IMR-90 (cell line): ENCODE measurements around the gene SLC66A1. TPM values are rescaled to one million over a fixed set of nuclear protein-coding genes. Genes with fewer than 3 reads are reported as not detected.

Experiments used
- ATAC-seq: fragments of 200-7000 bp; cut with Tn5 transposase; 2 replicates; pipeline ENCODE4 v1.9.1; 2020; ENCODE audit warnings: low read depth, mild to moderate bottlenecking, moderate library complexity
- BruUV-seq: library from RNA; stranded (reverse); fragments of 400-500 nt; replicated peaks from 2 replicates; lab custom pipeline; 2021; lab: Mats Ljungman, UMichigan
- CTCF ChIA-PET: fragments of 300-600 bp; formaldehyde crosslinking; extraction: SDS; loops from one replicate; lab custom pipeline; 2021; ENCODE audit warnings: antibody characterized with exemption; lab: Yijun Ruan, JAX
- POLR2A ChIA-PET: fragments of 300-600 bp; sonication (Branson Sonifier 250); formaldehyde crosslinking; loops from one replicate; lab custom pipeline; 2022; ENCODE audit warnings: antibody characterized with exemption; ENCODE audit not compliant: unreplicated experiment; lab: Charles Lee
- DNase-seq: peaks from one replicate; pipeline ENCODE4 v3.0.0; 2013
- H2AFZ ChIP-seq: replicated peaks from 2 replicates; pipeline ENCODE3; 2013; ENCODE audit warnings: low read length, mild to moderate bottlenecking; ENCODE audit not compliant: poor library complexity
- H2AK5ac ChIP-seq: 2 replicates; pipeline ENCODE4 v1.6.1; 2013; ENCODE audit warnings: low read depth, low read length, inconsistent platforms
- H2AK9ac ChIP-seq: replicated peaks from 2 replicates; pipeline ENCODE3; 2013; ENCODE audit warnings: mild to moderate bottlenecking, low read depth, low read length, moderate library complexity; ENCODE audit not compliant: poor library complexity
- H2BK120ac ChIP-seq: 2 replicates; pipeline ENCODE4 v1.6.1; 2013; ENCODE audit warnings: low read depth, low read length, inconsistent platforms
- H2BK15ac ChIP-seq: 3 replicates; pipeline ENCODE4 v1.6.1; 2013; ENCODE audit warnings: low read depth, low read length, inconsistent platforms
- H2BK20ac ChIP-seq: 2 replicates; pipeline ENCODE4 v1.6.1; 2013; ENCODE audit warnings: low read depth, mild to moderate bottlenecking, inconsistent platforms, low read length, moderate library complexity
- H2BK5ac ChIP-seq: 2 replicates; pipeline ENCODE4 v1.6.1; 2013; ENCODE audit warnings: mild to moderate bottlenecking, low read depth, low read length, inconsistent platforms; ENCODE audit not compliant: poor library complexity, severe bottlenecking
- H3K14ac ChIP-seq: replicated peaks from 2 replicates; pipeline ENCODE4 v1.6.1; 2013; ENCODE audit warnings: low read depth, low read length, inconsistent platforms
- H3K18ac ChIP-seq: 2 replicates; pipeline ENCODE4 v1.6.1; 2013; ENCODE audit warnings: low read depth, low read length, control low read depth
- H3K23ac ChIP-seq: 2 replicates; pipeline ENCODE4 v1.6.1; 2013; ENCODE audit warnings: low read depth, low read length, inconsistent platforms
- H3K27ac ChIP-seq: 2 replicates; pipeline ENCODE4 v1.5.1; 2013; ENCODE audit warnings: mild to moderate bottlenecking, control low read depth, low read length; ENCODE audit not compliant: insufficient read depth
- H3K27me3 ChIP-seq: 2 replicates; pipeline ENCODE4 v1.6.1; 2013; ENCODE audit warnings: low read length; ENCODE audit not compliant: control insufficient read depth, insufficient read depth
- H3K36me3 ChIP-seq: 2 replicates; pipeline ENCODE4 v1.6.1; 2013; ENCODE audit warnings: low read length, mixed read lengths; ENCODE audit not compliant: control insufficient read depth, insufficient read depth
- H3K4ac ChIP-seq: 2 replicates; pipeline ENCODE4 v1.6.1; 2013; ENCODE audit warnings: low read depth, low read length, inconsistent platforms
- H3K4me1 ChIP-seq: 2 replicates; pipeline ENCODE4 v1.6.1; 2013; ENCODE audit warnings: low read length, mixed read lengths; ENCODE audit not compliant: control insufficient read depth, insufficient read depth
- H3K4me2 ChIP-seq: 2 replicates; pipeline ENCODE4 v1.6.1; 2013; ENCODE audit warnings: low read depth, mild to moderate bottlenecking, control low read depth, low read length, moderate library complexity
- H3K4me3 ChIP-seq: 2 replicates; pipeline ENCODE4 v1.5.1; 2013; ENCODE audit warnings: low read depth, mild to moderate bottlenecking, control low read depth, low read length, moderate library complexity; ENCODE audit not compliant: insufficient read depth
- H3K56ac ChIP-seq: 2 replicates; pipeline ENCODE4 v1.6.1; 2013; ENCODE audit warnings: low read length, inconsistent platforms; ENCODE audit not compliant: insufficient read depth; ENCODE audit errors: extremely low read depth
- H3K79me1 ChIP-seq, 2 experiments: 2 replicates each; pipeline ENCODE4 v1.6.1; 2013; ENCODE audit warnings: low read length in 2 of 2, inconsistent platforms in 1 of 2, low read depth in 1 of 2
- H3K9ac ChIP-seq: 2 replicates; pipeline ENCODE4 v1.6.1; 2013; ENCODE audit warnings: low read depth, low read length, control low read depth
- H3K9me1 ChIP-seq: 2 replicates; pipeline ENCODE4 v1.6.1; 2013; ENCODE audit warnings: low read length, inconsistent platforms; ENCODE audit not compliant: insufficient read depth
- H3K9me3 ChIP-seq: 2 replicates; pipeline ENCODE4 v1.6.1; 2013; ENCODE audit warnings: low read length; ENCODE audit not compliant: control insufficient read depth, insufficient read depth
- H4K20me1 ChIP-seq: 2 replicates; pipeline ENCODE4 v1.6.1; 2013; ENCODE audit warnings: low read length, inconsistent platforms; ENCODE audit not compliant: insufficient read depth
- H4K5ac ChIP-seq: 2 replicates; pipeline ENCODE4 v1.6.1; 2013; ENCODE audit warnings: mild to moderate bottlenecking, low read depth, low read length, control low read depth
- H4K8ac ChIP-seq, 2 experiments: 2 replicates each; pipeline ENCODE4 v1.6.1; 2013; ENCODE audit warnings: low read depth in 2 of 2, low read length in 2 of 2, control low read depth in 1 of 2, inconsistent platforms in 1 of 2
- H4K91ac ChIP-seq: 2 replicates; pipeline ENCODE4 v1.6.1; 2013; ENCODE audit warnings: low read depth, low read length, inconsistent platforms; ENCODE audit not compliant: insufficient read depth
- BHLHE40 ChIP-seq: fragments of 150-350 bp; IDR thresholded peaks from 2 replicates; pipeline ENCODE4 v1.6.1; 2016; ENCODE audit warnings: mild to moderate bottlenecking, low read depth, low read length
- CEBPB ChIP-seq: IDR thresholded peaks from 2 replicates; pipeline ENCODE4 v1.6.1; 2012; ENCODE audit warnings: low read depth, low read length, improper control_type of control experiment
- CHD1 ChIP-seq: IDR thresholded peaks from 2 replicates; pipeline ENCODE4 v1.6.1; 2012; ENCODE audit warnings: low read depth, low read length, improper control_type of control experiment
- FOS ChIP-seq: fragments of 150-350 bp; IDR thresholded peaks from 2 replicates; pipeline ENCODE4 v1.6.1; 2016; ENCODE audit warnings: low read depth, low read length
- MAFK ChIP-seq: IDR thresholded peaks from 2 replicates; pipeline ENCODE4 v1.6.1; 2012; ENCODE audit warnings: low read depth, low read length, improper control_type of control experiment
- MAZ ChIP-seq: IDR thresholded peaks from 2 replicates; pipeline ENCODE4 v1.6.1; 2012; ENCODE audit warnings: low read depth, mild to moderate bottlenecking, low read length, improper control_type of control experiment, moderate library complexity, borderline replicate concordance
- MXI1 ChIP-seq: IDR thresholded peaks from 2 replicates; pipeline ENCODE4 v1.6.1; 2012; ENCODE audit warnings: low read depth, mild to moderate bottlenecking, low read length, moderate library complexity, borderline replicate concordance
- NFE2L2 ChIP-seq: fragments of 150-350 bp; IDR thresholded peaks from 2 replicates; pipeline ENCODE4 v1.6.1; 2016; ENCODE audit warnings: low read depth, mild to moderate bottlenecking, low read length
- POLR2A ChIP-seq: IDR thresholded peaks from 2 replicates; pipeline ENCODE4 v1.6.1; 2012; ENCODE audit warnings: mild to moderate bottlenecking, low read depth, low read length
- RAD21 ChIP-seq: IDR thresholded peaks from 2 replicates; pipeline ENCODE4 v1.6.1; 2012; ENCODE audit warnings: low read length, improper control_type of control experiment
- RCOR1 ChIP-seq: IDR thresholded peaks from 2 replicates; pipeline ENCODE4 v1.6.1; 2012; ENCODE audit warnings: mild to moderate bottlenecking, low read length, improper control_type of control experiment; ENCODE audit not compliant: insufficient replicate concordance
- RFX5 ChIP-seq: IDR thresholded peaks from 2 replicates; pipeline ENCODE4 v1.8.0; 2012; ENCODE audit warnings: low read depth, mild to moderate bottlenecking, low read length, moderate library complexity
- SMC3 ChIP-seq: fragments of 150-350 bp; IDR thresholded peaks from 2 replicates; pipeline ENCODE4 v1.6.1; 2016; ENCODE audit warnings: low read depth, mild to moderate bottlenecking, antibody characterized with exemption, low read length, moderate library complexity
- WGBS, 2 experiments: methylation state at CpG; one replicate each; pipeline versions ENCODE4 v1.1.5 to v1.1.7; 2013; ENCODE audit warnings: missing lambda C conversion rate in 2 of 2; ENCODE audit not compliant: insufficient read length in 1 of 2; ENCODE audit errors: extremely low coverage in 2 of 2; 5-methylcytosine and 5-hydroxymethylcytosine counted together
- dilution Hi-C: fragments of 300-500 bp; cut with HindIII; formaldehyde crosslinking; loops from one replicate; pipeline ENCODE4 v1.14.3; 2018; ENCODE audit warnings: low sequenced_read_pairs; ENCODE audit not compliant: unreplicated experiment
- in situ Hi-C: fragments of 300-500 bp; cut with MboI; formaldehyde crosslinking; loops from 3 replicates; pipeline ENCODE4 v1.14.3; 2019; ENCODE audit warnings: low sequenced_read_pairs, inconsistent platforms, mixed read lengths
- intact Hi-C: fragments of 100-400 bp; cut with micrococcal nuclease; formaldehyde crosslinking; loops from 2 replicates; pipeline ENCODE4 v1.10.0; 2022
- polyA plus RNA-seq, 3 experiments: library from polyadenylated mRNA; depleted of rRNA; stranded (reverse); fragments of >200 nt; gene quantifications; 2 replicates each; pipeline ENCODE4 v1.2.3, GENCODE V29; 2012; ENCODE audit warnings: low replicate concordance in 1 of 3
- total RNA-seq: library from RNA; depleted of rRNA; stranded (reverse); fragments of >200 nt; gene quantifications from 2 replicates; pipeline ENCODE4 v1.2.3, GENCODE V29; 2012
- TF ChIP-seq, protein P1 (sequence below): fragments of 150-350 bp; IDR thresholded peaks from 2 replicates; pipeline ENCODE4 v1.6.1; 2016; ENCODE audit warnings: low read depth, mild to moderate bottlenecking, low read length, moderate library complexity, borderline replicate concordance
- TF ChIP-seq, protein P2 (sequence below): fragments of 150-350 bp; IDR thresholded peaks from 2 replicates; pipeline ENCODE4 v1.6.1; 2017; ENCODE audit warnings: mild to moderate bottlenecking, antibody characterized with exemption, low read length, low read depth

The SLC66A1 gene
- total and polyA plus RNA-seq, 2 of the 4 experiments (the other 2 are of a cell fraction) = 6.8 to 18.9 TPM

DNA sequence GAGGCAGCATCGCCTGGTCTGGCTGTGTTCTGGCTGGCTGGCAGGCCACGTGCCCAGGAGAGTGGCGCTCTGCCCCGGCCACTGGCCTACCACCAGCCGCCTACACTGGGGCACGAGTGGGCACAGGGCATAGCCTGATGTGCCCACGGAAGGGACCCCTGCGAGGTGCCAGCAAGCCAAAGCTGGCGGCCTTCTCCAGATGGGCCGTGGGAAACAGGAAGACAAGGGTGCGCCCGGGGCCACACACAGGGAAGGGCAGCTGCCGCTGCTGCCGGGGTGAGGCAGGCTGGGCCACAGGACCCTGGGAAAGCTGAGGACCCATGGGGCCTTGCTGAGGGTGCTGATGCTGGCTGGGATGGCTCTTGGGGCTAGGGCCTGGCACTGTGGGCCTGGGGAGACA, 40.7 kb downstream of the SLC66A1 start:
- dilution Hi-C loops (no loop called here), in situ Hi-C loops (no loop called here), intact Hi-C loops (no loop called here)
- Histone ChIP-seq H3K36me3 (peaks cover 81% of the 10 kb centered on the region), H3K9me3 (no peaks in the 10 kb centered on the region), H3K4me3 (no peak overlapping the region), H3K14ac (no peak overlapping the region), H4K8ac (no peak overlapping the region), H3K18ac (no peak overlapping the region), H2AK5ac (no peak overlapping the region), H2AFZ (no peak overlapping the region), H3K23ac (no peak overlapping the region), H2BK15ac (no peak overlapping the region), H3K4me1 (peaks cover 2% of the 10 kb centered on the region; the same call in 1 of the 2 replicates), H4K5ac (no peak overlapping the region), H2BK120ac (no peak overlapping the region), H3K9ac (no peak overlapping the region), H2BK5ac (no peak overlapping the region), H3K4me2 (no peak overlapping the region), H3K9me1 (no peaks in the 10 kb centered on the region), H3K27me3 (no peaks in the 10 kb centered on the region), H2BK20ac (no peak overlapping the region), H4K91ac (no peak overlapping the region), H2AK9ac (no peak overlapping the region), H4K20me1 (peaks cover 40% of the 10 kb centered on the region), H3K4ac (no peak overlapping the region), H3K56ac (no peak overlapping the region), H3K27ac (no peak overlapping the region), H3K79me1 (peaks cover 23 to 66% of the 10 kb centered on the region in 2 experiments)
- ChIA-PET POLR2A (no interaction called here), CTCF (no interaction called here)
- ATAC-seq (no peak), DNase-seq (no peak)
- 91% methylated on average over 9 of the region's 14 CpGs; no CpG with 5 or more reads in 1 of the 2 experiments for WGBS, 2 experiments
- TF ChIP-seq NFE2L2 = no peak
- no peak for TF ChIP-seq RAD21
- TF ChIP-seq POLR2A = no peak
- TF ChIP-seq MXI1 = no peak
- TF ChIP-seq, protein P1, sequence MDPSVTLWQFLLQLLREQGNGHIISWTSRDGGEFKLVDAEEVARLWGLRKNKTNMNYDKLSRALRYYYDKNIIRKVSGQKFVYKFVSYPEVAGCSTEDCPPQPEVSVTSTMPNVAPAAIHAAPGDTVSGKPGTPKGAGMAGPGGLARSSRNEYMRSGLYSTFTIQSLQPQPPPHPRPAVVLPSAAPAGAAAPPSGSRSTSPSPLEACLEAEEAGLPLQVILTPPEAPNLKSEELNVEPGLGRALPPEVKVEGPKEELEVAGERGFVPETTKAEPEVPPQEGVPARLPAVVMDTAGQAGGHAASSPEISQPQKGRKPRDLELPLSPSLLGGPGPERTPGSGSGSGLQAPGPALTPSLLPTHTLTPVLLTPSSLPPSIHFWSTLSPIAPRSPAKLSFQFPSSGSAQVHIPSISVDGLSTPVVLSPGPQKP = no peak
- TF ChIP-seq RFX5 = no peak
- no peak for TF ChIP-seq CHD1
- TF ChIP-seq BHLHE40 = no peak
- TF ChIP-seq MAFK = no peak
- TF ChIP-seq MAZ = no peak
- TF ChIP-seq, protein P2, sequence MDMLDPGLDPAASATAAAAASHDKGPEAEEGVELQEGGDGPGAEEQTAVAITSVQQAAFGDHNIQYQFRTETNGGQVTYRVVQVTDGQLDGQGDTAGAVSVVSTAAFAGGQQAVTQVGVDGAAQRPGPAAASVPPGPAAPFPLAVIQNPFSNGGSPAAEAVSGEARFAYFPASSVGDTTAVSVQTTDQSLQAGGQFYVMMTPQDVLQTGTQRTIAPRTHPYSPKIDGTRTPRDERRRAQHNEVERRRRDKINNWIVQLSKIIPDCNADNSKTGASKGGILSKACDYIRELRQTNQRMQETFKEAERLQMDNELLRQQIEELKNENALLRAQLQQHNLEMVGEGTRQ = no peak
- no peak for TF ChIP-seq CEBPB
- TF ChIP-seq RCOR1 = no peak
- no peak for TF ChIP-seq FOS
- no peak for TF ChIP-seq SMC3
- BruUV-seq = no TSS peak
